Thoracic aorta (tissue), 2 donors: ENCODE measurements around the gene P2RX7. TPM values are rescaled to one million over a fixed set of nuclear protein-coding genes. Genes with fewer than 3 reads are reported as not detected.
A peak's percentile ranks its signal among the peaks of the same experiment; 100 is the strongest.

Experiments
- ATAC-seq: fragments of 150-250 bp; one replicate; pipeline ENCODE4 v1.8.0; 2017; ENCODE audit warnings: low read depth; ENCODE audit not compliant: insufficient number of reproducible peaks, low FRiP score
- DNase-seq: peaks from one replicate; pipeline ENCODE4 v3.0.0-alpha.2; 2020; ENCODE audit warnings: low spot score
- H3K27ac ChIP-seq, 2 donors: fragments of 200-600 bp; sonication (generic); 1 replicate in 1 of 2; 2 replicates in 1 of 2; pipeline ENCODE4 v1.5.1; 2016; ENCODE audit warnings: mild to moderate bottlenecking in 2 of 2, moderate library complexity in 2 of 2
- H3K27me3 ChIP-seq: fragments of 200-600 bp; sonication (generic); replicated peaks from 2 replicates; pipeline ENCODE4 v1.6.0; 2016; ENCODE audit warnings: mild to moderate bottlenecking; ENCODE audit not compliant: insufficient read depth
- H3K36me3 ChIP-seq: fragments of 200-600 bp; sonication (generic); one replicate; pipeline ENCODE4 v1.5.1; 2016
- H3K4me1 ChIP-seq, 2 donors: fragments of 200-600 bp; sonication (generic); 1 replicate in 1 of 2; 2 replicates in 1 of 2; pipeline versions ENCODE4 v1.5.1 to v1.6.0; 2016; ENCODE audit warnings: low read depth in 2 of 2, mild to moderate bottlenecking in 1 of 2; ENCODE audit not compliant: control insufficient read depth in 1 of 2
- H3K4me3 ChIP-seq: fragments of 200-600 bp; sonication (generic); 2 replicates; pipeline ENCODE4 v1.5.1; 2016; ENCODE audit warnings: mild to moderate bottlenecking
- H3K9me3 ChIP-seq: fragments of 200-600 bp; sonication (generic); 2 replicates; pipeline ENCODE4 v1.5.1; 2016
- total RNA-seq, 2 donors: library from RNA; depleted of rRNA; stranded (reverse); fragments of >200 nt; gene quantifications; one replicate each; pipeline versions ENCODE4 v1.1.0 to v1.2.3, GENCODE V29; 2016
- TF ChIP-seq, protein P1 (sequence below): fragments of 200-600 bp; sonication (generic); IDR thresholded peaks from one replicate; pipeline ENCODE4 v1.5.1; 2019; ENCODE audit warnings: antibody characterized with exemption

Gene P2RX7
- total RNA-seq, 2 donors from 2014 or later, result 3.2 to 4.0 TPM

DNA sequence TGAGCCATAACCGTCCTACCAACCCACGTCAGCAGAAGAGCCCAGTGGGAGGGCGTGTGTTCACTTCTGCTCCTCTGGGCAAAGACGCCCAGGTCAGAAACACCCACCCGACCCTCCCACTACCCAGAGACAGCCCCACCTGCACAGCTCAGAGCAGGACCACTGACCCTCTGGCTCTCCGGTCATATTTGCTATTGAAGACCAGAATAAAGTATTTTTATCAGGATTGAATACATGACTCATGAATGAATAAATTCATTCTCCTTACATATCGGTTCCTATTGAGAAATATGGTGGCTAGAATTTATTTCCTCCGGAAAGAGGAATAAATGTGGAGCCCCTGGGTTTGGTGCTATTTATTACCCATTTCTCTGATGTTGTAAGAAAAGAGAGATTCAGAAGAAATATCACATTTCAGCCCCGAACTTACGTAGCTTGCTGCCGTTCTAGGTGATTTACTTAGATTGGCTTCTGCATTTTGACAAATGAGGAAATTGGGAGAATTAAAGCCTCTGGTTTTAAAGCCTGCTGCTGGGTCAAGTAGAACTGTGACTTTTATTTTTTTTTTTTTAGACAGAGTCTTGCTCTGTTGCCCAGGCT is 36.4 kb upstream of the P2RX7 start:
- H3K4me1 ChIP-seq, result peaks cover 0 to 10% of the 10 kb centered on the region in 2 donors
- DNase-seq, result no peak
- no peaks in the 10 kb centered on the region for H3K9me3 ChIP-seq
- H3K4me3 ChIP-seq, result peak overlapping the region; percentile 66
- no peak overlapping the region for H3K27ac ChIP-seq
- TF ChIP-seq, protein P1, sequence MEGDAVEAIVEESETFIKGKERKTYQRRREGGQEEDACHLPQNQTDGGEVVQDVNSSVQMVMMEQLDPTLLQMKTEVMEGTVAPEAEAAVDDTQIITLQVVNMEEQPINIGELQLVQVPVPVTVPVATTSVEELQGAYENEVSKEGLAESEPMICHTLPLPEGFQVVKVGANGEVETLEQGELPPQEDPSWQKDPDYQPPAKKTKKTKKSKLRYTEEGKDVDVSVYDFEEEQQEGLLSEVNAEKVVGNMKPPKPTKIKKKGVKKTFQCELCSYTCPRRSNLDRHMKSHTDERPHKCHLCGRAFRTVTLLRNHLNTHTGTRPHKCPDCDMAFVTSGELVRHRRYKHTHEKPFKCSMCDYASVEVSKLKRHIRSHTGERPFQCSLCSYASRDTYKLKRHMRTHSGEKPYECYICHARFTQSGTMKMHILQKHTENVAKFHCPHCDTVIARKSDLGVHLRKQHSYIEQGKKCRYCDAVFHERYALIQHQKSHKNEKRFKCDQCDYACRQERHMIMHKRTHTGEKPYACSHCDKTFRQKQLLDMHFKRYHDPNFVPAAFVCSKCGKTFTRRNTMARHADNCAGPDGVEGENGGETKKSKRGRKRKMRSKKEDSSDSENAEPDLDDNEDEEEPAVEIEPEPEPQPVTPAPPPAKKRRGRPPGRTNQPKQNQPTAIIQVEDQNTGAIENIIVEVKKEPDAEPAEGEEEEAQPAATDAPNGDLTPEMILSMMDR, result no peak
- H3K27me3 ChIP-seq, result no peaks in the 10 kb centered on the region
- no peak for ATAC-seq
- no peaks in the 10 kb centered on the region for H3K36me3 ChIP-seq

GRCh38 chr12:121099779-121100178 is 32.9 kb upstream of the P2RX7 start:
- H3K27me3 ChIP-seq, result no peaks in the 10 kb centered on the region
- ATAC-seq, result no peak

DNA sequence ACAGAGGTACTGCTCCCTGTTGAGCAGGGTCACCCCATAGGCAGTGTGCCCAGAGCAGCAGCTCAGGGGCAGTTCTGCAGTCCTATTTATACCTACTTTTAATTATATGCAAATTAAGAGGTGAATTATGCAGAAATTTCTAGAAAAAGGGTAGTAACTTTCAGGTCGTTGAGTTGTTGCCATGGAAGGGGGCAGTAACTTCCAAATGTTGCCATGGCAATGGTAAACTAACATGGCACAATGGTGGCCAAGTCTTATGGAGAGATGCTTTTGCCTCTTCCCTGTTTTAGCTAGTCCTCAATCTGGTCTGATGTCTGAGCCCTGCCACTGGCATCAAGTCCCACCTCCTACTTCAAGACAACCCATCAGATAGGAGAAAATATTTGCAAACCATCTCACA is 30.4 kb upstream of the P2RX7 start:
- no peak overlapping the region for H3K27ac ChIP-seq
- DNase-seq, result no peak
- no peaks in the 10 kb centered on the region for H3K27me3 ChIP-seq
- no peak overlapping the region for H3K4me3 ChIP-seq
- no peak for ATAC-seq
- H3K9me3 ChIP-seq, result no peaks in the 10 kb centered on the region
- no peaks in the 10 kb centered on the region for H3K36me3 ChIP-seq
- TF ChIP-seq, protein P1, result no peak
- H3K4me1 ChIP-seq, result no peaks in the 10 kb centered on the region

More at GRCh38 chr12:121099779-121100178, 32.9 kb upstream of the P2RX7 start:
- Histone ChIP-seq H3K27ac (no peak overlapping the region), H3K4me3 (no peak overlapping the region), H3K36me3 (no peaks in the 10 kb centered on the region), H3K4me1 (peaks cover 0 to 10% of the 10 kb centered on the region in 2 donors), H3K9me3 (no peaks in the 10 kb centered on the region)
- no peak for DNase-seq
- TF ChIP-seq, protein P1, result no peak

GRCh38 chr12:121107681-121108080 is 25.0 kb upstream of the P2RX7 start:
- ATAC-seq, result no peak

GRCh38 chr12:121108492-121108891 is 24.2 kb upstream of the P2RX7 start:
- TF ChIP-seq, protein P1, result no peak
- no peak overlapping the region for H3K27ac ChIP-seq
- no peaks in the 10 kb centered on the region for H3K36me3 ChIP-seq
- no peak for ATAC-seq
- H3K9me3 ChIP-seq, result no peaks in the 10 kb centered on the region
- DNase-seq, result no peak
- H3K27me3 ChIP-seq, result no peaks in the 10 kb centered on the region
- H3K4me1 ChIP-seq, result no peaks in the 10 kb centered on the region
- no peak overlapping the region for H3K4me3 ChIP-seq

More at GRCh38 chr12:121107681-121108080, 25.0 kb upstream of the P2RX7 start:
- Histone ChIP-seq H3K4me3 (no peak overlapping the region), H3K27ac (no peak overlapping the region), H3K36me3 (no peaks in the 10 kb centered on the region), H3K4me1 (no peaks in the 10 kb centered on the region), H3K27me3 (no peaks in the 10 kb centered on the region), H3K9me3 (no peaks in the 10 kb centered on the region)
- DNase-seq, result no peak
- TF ChIP-seq, protein P1, result no peak
